Inflammatory macrophage treated with lipopolysaccharide for 4 hours (primary cell): Measurements from ENCODE around the gene KARS1.
"Not testable (repeated sequence)": the region's sequence is repeated elsewhere in the genome, so short reads cannot be mapped to it uniquely, and the experiment has no call there.

Experiments used
- DNase-seq: peaks from one replicate; pipeline ENCODE4 v3.0.0-alpha.2; 2020

KARS1 gene

DNA sequence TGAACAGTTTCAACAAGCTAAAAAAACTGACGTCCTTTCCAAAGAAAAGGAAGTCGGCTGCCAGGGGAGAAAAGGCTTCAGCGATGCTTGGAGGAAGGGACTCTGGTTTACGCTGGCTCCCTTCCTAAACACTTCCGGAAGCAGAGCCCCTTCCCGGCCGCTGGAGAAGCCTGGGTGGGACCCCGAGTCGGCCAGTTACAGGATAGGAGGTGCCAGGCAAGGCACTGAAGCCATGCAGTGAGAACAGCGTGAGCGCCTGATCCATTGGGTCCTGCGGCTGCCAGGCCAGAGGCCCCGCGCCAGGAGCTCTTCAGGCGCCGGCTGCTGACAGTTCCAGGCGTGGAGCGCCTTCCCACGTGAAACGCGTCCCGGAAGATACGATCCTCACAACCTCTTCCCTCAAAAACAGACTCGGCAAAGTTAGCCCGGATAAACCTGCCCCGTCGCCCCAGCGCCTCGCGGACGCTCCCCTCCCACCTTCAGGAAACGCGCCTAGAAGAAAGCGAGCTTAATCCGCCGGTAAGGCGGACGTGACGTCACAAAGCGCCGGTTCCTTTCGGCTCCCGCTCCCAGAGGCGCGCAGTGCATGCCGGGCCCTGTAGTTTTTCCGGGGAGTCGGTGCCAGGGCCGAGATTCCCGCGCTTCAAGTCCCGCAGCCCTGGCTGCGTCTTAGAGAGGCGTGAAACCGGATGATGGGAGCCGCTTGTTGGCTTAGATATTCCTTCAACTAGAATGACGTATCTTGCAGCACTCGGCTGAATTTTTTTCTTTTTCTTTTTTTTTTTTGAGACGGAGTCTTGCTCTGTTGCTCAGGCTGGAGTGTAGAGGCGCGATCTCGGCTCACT lies 24.5 kb downstream of the KARS1 start, which contains the start of gene ADAT1:
Gene ADAT1, minus strand, starts transcription at position 521 of the 845 bp plus-strand sequence. CDS start 2,482 bp downstream, outside the sequence.
- peak; percentile 98 for DNase-seq

GRCh38 chr16:75621170-75621477 lies 26.3 kb downstream of the KARS1 start:
- DNase-seq, result no peak

- no peak for DNase-seq
Observed at GRCh38 chr16:75620326-75621169, 26.9 kb downstream of the KARS1 start.

- no peak for DNase-seq
Observed at GRCh38 chr16:75618780-75619179, 28.7 kb downstream of the KARS1 start.

- no peak for DNase-seq
Observed at GRCh38 chr16:75617121-75617520, 30.3 kb downstream of the KARS1 start.

- DNase-seq, result no peak
Observed at GRCh38 chr16:75616521-75617010, 30.9 kb downstream of the KARS1 start.

DNA sequence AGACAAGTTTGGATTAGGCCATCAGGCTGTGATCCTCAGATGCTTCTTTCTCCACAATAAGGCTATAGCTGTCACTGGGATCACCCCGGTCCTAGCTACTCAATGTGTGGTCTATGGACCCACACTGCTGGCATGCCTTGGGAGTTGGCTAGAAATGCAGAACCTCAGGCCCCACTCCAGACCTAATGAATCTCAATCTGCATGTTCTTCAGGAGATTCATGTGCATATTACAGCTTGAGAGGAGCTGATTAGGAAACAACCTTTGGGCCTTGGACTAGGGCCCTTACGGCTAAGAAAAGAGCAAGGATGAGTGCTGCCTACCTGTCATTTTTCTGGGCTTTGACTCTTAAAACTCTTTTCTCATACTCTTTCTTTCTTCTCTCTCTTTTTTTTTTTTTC lies 31.8 kb downstream of the KARS1 start:
- no peak for DNase-seq

GRCh38 chr16:75614066-75614897 lies 33.2 kb downstream of the KARS1 start:
- peak; percentile 18 for DNase-seq

DNA sequence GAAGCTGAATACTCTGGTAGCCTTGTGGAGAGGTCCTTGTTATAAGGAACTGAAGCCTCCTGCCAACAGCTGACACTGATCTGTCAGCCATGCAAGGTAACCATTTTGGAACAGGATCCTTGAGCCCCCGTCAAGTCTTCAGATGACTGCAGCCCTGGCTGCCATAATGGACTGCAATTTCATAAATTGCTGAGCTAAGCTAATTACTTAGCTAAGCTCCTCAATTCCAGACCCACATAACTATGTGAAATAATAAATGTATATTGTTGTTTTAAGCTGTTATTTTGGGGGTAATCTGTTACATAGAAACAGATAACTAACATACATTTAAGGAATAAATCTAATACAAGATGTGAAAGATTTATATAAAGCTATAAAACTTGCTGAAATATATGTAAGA lies 41.0 kb downstream of the KARS1 start:
- no peak for DNase-seq

GRCh38 chr16:75603241-75603640 lies 44.2 kb downstream of the KARS1 start:
- DNase-seq, result no peak

DNA sequence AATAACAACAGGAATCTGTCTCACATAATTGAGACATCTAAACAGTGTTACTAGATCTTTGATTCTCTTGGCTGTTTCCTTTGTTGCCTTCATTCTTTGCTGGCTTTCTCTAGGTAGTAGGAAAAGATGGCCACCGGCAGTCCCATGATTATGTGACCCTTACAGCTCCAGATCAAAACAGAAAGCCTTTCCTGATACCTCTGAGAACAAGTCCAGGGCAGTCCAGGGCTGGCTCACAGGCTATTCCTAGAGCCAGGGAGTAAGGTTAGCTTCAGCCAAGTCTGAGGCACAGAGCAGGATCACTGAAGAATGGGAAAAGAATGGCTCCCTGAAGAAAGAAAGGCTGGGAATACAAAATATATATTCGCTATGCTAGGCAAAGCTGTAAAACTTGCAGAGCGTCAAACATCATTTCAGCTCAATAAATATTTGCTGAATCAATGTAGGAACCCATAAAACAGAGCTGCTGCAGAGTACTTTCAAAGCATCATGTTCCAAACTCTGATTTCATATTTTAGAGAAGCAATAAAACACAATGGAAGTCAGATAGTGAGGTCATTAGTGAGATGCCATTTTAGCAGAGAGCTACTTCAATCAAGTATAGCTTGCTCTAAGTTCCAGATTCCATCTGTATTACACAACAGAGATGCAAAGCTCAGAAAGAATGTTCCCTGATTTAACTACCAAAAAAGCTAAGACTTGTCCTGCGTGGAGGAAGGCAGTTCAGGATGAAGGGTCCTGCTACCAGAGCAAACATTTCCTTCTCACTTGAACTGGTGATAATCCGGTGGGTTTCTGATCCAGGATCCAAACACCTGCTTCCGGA lies 47.8 kb downstream of the KARS1 start:
- no peak for DNase-seq

DNA sequence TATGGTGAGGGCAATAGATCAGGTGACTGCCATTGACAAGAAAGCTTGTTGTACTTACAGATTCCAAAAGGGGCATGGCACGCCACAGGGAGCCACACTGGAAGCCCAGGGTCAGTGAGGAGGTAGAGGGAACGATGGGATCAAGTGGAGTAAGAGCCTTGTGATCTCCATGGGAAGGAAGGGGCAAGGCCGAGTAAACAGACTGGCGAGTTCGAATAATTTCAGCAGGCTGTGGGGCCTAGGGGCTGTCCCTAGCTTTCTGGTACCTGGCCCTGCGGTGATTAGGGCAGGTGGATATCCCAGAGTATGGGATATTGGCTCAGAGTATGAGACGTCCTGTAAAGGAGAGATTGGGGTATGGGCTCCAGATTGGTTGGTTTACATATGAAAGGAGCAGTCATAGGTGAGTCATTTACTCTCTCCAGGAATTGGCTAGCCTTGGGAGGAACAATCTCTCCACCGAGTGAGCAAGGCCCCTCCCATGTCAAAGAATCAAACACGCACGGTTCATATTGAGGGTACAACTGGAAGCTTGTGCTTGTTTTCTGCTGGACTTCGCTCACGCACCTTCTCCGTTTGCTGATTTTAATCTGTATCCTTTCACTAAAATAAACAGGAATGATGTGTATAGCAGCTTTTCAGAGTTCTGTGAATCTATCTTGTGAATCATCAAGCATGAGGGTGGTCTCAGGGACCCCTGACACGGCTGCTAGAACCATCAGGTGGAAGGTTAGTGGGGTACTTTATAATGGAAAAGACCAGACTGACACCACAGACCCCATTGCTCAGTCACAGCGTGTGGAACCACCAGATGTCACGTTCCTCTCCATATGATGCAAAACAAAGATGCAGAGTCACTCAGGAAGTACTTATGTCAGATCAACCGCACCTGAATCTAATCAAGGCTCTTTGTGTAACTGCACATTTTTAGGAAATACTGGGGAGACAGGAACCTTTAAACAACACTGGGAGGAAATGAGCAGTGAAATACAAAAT lies 53.3 kb downstream of the KARS1 start:
- no peak for DNase-seq

- DNase-seq, result no peak
Observed at GRCh38 chr16:75593308-75593707, 54.2 kb downstream of the KARS1 start.

DNA sequence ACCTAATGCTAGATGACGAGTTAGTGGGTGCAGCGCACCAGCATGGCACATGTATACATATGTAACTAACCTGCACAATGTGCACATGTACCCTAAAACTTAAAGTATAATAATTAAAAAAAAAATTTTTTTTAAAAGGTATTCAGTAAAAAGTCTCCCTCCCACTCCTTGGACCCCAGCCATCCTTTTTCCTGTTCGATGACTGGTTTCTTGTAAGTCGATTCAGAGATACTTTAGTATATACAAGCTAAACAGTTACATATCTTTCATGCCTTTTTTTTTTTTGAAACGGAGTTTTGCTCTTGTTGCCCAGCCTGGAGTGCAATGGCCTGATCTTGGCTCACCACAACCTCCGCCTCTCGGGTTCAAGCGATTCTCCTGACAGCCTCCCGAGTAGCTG lies 55.5 kb downstream of the KARS1 start:
- DNase-seq, result not testable (repeated sequence)

- DNase-seq, result no peak
Observed at GRCh38 chr16:75590920-75591843, 56.3 kb downstream of the KARS1 start.

DNA sequence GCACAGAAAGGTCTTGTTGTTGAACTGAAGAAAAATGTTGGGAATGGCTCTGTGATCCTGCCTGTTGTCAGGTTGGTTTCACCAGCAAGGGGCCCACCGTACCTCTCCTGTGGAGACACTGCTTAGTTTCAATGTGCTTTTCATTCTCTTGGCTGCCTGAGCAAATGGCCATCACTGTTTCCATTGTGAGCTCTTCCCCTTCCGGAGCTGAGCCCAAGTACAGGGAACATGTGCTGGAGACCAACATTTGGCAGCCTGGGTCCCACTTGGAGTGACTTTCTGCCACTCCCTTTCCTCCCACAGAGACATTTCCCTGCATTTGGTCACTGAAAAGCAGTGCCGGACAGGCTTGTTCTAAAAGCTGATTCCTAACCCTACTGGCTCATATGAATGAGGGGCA lies 58.2 kb downstream of the KARS1 start:
- no peak for DNase-seq

DNA sequence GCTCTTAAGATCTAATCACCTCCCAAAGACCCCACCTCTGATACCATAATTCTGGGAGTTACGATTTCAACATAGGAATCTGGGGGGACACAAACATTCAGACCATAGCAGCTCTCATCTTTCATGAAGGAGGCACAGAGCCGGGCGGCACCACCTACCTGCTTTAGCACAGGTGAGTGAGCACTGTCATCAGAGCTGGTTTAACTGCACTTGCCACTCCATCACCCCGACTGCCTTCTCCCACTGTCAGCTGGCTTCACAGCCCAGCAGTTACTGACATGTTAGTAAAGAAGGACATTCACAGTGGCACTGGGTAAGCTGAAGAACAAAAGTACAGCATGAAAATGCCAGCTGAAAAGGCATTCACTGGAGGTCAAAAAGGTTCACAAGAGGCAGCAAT lies 58.7 kb downstream of the KARS1 start:
- no peak for DNase-seq

DNA sequence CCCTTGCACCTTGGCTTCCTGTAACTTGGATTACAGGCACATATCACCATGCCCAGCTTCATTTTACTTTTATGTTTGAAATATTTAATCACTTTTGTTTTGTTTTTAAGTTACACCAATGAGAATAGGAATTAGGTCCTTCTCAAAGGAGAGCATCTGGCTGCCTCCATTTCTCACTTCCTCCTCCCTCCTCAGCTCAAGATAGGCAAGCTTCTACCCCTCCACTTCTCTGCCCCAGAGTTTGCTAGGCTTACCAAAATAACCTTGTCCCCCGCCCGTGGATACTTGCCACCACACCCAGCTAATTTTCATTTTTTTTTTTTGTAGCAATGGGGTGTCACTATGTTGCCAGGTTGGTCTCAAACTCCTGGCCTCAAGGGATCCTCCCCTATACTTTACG lies 63.4 kb downstream of the KARS1 start:
- no peak for DNase-seq

- no peak for DNase-seq
Observed at GRCh38 chr16:75579281-75579834, 68.1 kb downstream of the KARS1 start.
